ENCODE data around the gene PSG6.
"Not testable (repeated sequence)": the region's sequence is repeated elsewhere in the genome, so short reads cannot be mapped to it uniquely, and the experiment has no call there.

GRCh38 chr19:42906162-42906561, 11.5 kb downstream of the PSG6 start:
- not testable (repeated sequence) for TF ChIP-seq CTCF, POLR2A (IDR thresholded peaks at IDR 0.05)

Data from thyroid gland (tissue), 4 donors.